ENCODE data around the gene TCF4. TPM values are rescaled to one million over a fixed set of nuclear protein-coding genes. Genes with fewer than 3 reads are reported as not detected.

The TCF4 gene
- total and polyA plus RNA-seq, 2 donors: 46.3 to 464 TPM

GRCh38 chr18:55603775-55604174, 15.8 kb upstream of the TCF4 start:
- DNase-seq (ENCODE audit: extremely low spot score): no peak
- Histone ChIP-seq H3K27ac (ENCODE audit: low read depth) (no peak overlapping the region), H3K4me1 (ENCODE audit: insufficient read depth) (no peaks in the 10 kb centered on the region), H3K4me3 (ENCODE audit: low read depth, low read length) (no peak overlapping the region), H3K36me3 (ENCODE audit: insufficient read depth) (no peaks in the 10 kb centered on the region)
- WGBS: 93% methylated on average over 5 of the region's 5 CpGs

- H3K4me1 ChIP-seq (ENCODE audit: insufficient read depth): no peaks in the 10 kb centered on the region
- H3K27ac ChIP-seq (ENCODE audit: low read depth): no peak overlapping the region
- no peak overlapping the region for H3K4me3 ChIP-seq (ENCODE audit: low read depth, low read length)
- 96% methylated on average over 2 of the region's 2 CpGs for WGBS
- no peaks in the 10 kb centered on the region for H3K36me3 ChIP-seq (ENCODE audit: insufficient read depth)
- no peak for DNase-seq (ENCODE audit: extremely low spot score)
Measured at GRCh38 chr18:55593888-55594287, 5.9 kb upstream of the TCF4 start.

GRCh38 chr18:55592572-55592971, 4.6 kb upstream of the TCF4 start:
- Histone ChIP-seq H3K4me3 (ENCODE audit: low read depth, low read length) (no peak overlapping the region), H3K4me1 (ENCODE audit: insufficient read depth) (no peaks in the 10 kb centered on the region), H3K36me3 (ENCODE audit: insufficient read depth) (no peaks in the 10 kb centered on the region), H3K27ac (ENCODE audit: low read depth) (no peak overlapping the region)
- WGBS: 79% methylated on average over 4 of the region's 4 CpGs
- DNase-seq (ENCODE audit: extremely low spot score): no peak

GRCh38 chr18:55592106-55592505, 4.1 kb upstream of the TCF4 start:
- H3K4me1 ChIP-seq (ENCODE audit: insufficient read depth): no peaks in the 10 kb centered on the region
- no peak overlapping the region for H3K4me3 ChIP-seq (ENCODE audit: low read depth, low read length)
- no peaks in the 10 kb centered on the region for H3K36me3 ChIP-seq (ENCODE audit: insufficient read depth)
- H3K27ac ChIP-seq (ENCODE audit: low read depth): no peak overlapping the region
- no peak for DNase-seq (ENCODE audit: extremely low spot score)
- 82% methylated on average over 1 of the region's 1 CpG for WGBS

- H3K27ac ChIP-seq (ENCODE audit: low read depth): no peak overlapping the region
- peak; percentile 89 for DNase-seq (ENCODE audit: extremely low spot score)
- no peaks in the 10 kb centered on the region for H3K4me1 ChIP-seq (ENCODE audit: insufficient read depth)
- 2% methylated on average over 37 of the region's 37 CpGs for WGBS
- H3K36me3 ChIP-seq (ENCODE audit: insufficient read depth): no peaks in the 10 kb centered on the region
- H3K4me3 ChIP-seq (ENCODE audit: low read depth, low read length): peak overlapping the region; percentile 96
Measured at GRCh38 chr18:55589625-55590291, 1.8 kb upstream of the TCF4 start.

GRCh38 chr18:55588870-55589595, 1.0 kb upstream of the TCF4 start:
- Histone ChIP-seq H3K27ac (ENCODE audit: low read depth) (no peak overlapping the region), H3K36me3 (ENCODE audit: insufficient read depth) (no peaks in the 10 kb centered on the region), H3K4me1 (ENCODE audit: insufficient read depth) (no peaks in the 10 kb centered on the region), H3K4me3 (ENCODE audit: low read depth, low read length) (peak overlapping the region; percentile 96)
- no peak for DNase-seq (ENCODE audit: extremely low spot score)
- WGBS: 1% methylated on average over 12 of the region's 12 CpGs

- H3K27ac ChIP-seq (ENCODE audit: low read depth): peak overlapping the region; percentile 84
- no peak for DNase-seq (ENCODE audit: extremely low spot score)
- H3K4me1 ChIP-seq (ENCODE audit: insufficient read depth): no peaks in the 10 kb centered on the region
- under 1% methylated on average over 60 of the region's 63 CpGs for WGBS
- peak overlapping the region; percentile 96 for H3K4me3 ChIP-seq (ENCODE audit: low read depth, low read length)
- no peaks in the 10 kb centered on the region for H3K36me3 ChIP-seq (ENCODE audit: insufficient read depth)
Measured at GRCh38 chr18:55587418-55588110, 428 bp downstream of the TCF4 start.

- H3K27ac ChIP-seq (ENCODE audit: low read depth): peak overlapping the region; percentile 59
- peak overlapping the region; percentile 96 for H3K4me3 ChIP-seq (ENCODE audit: low read depth, low read length)
- DNase-seq (ENCODE audit: extremely low spot score): no peak
- WGBS: 24% methylated on average over 11 of the region's 11 CpGs
- H3K4me1 ChIP-seq (ENCODE audit: insufficient read depth): no peaks in the 10 kb centered on the region
- no peaks in the 10 kb centered on the region for H3K36me3 ChIP-seq (ENCODE audit: insufficient read depth)
Measured at GRCh38 chr18:55585920-55586561, 2.0 kb downstream of the TCF4 start.

GRCh38 chr18:55585065-55585919, 2.7 kb downstream of the TCF4 start:
- H3K4me3 ChIP-seq (ENCODE audit: low read depth, low read length): peak overlapping the region; percentile 96
- no peaks in the 10 kb centered on the region for H3K4me1 ChIP-seq (ENCODE audit: insufficient read depth)
- no peak for DNase-seq (ENCODE audit: extremely low spot score)
- 22% methylated on average over 5 of the region's 5 CpGs for WGBS
- H3K27ac ChIP-seq (ENCODE audit: low read depth): peak overlapping the region; percentile 59
- H3K36me3 ChIP-seq (ENCODE audit: insufficient read depth): no peaks in the 10 kb centered on the region

GRCh38 chr18:55584201-55584600, 3.8 kb downstream of the TCF4 start:
- Histone ChIP-seq H3K36me3 (ENCODE audit: insufficient read depth) (no peaks in the 10 kb centered on the region), H3K27ac (ENCODE audit: low read depth) (no peak overlapping the region), H3K4me1 (ENCODE audit: insufficient read depth) (no peaks in the 10 kb centered on the region), H3K4me3 (ENCODE audit: low read depth, low read length) (no peak overlapping the region)
- DNase-seq (ENCODE audit: extremely low spot score): no peak
- 46% methylated on average over 2 of the region's 2 CpGs for WGBS

GRCh38 chr18:55582325-55582724, 5.7 kb downstream of the TCF4 start:
- no peaks in the 10 kb centered on the region for H3K36me3 ChIP-seq (ENCODE audit: insufficient read depth)
- no peaks in the 10 kb centered on the region for H3K4me1 ChIP-seq (ENCODE audit: insufficient read depth)
- no peak overlapping the region for H3K4me3 ChIP-seq (ENCODE audit: low read depth, low read length)
- no peak overlapping the region for H3K27ac ChIP-seq (ENCODE audit: low read depth)
- no peak for DNase-seq (ENCODE audit: extremely low spot score)
- WGBS: 60% methylated on average over 1 of the region's 1 CpG

- no peak overlapping the region for H3K27ac ChIP-seq (ENCODE audit: low read depth)
- no peak overlapping the region for H3K4me3 ChIP-seq (ENCODE audit: low read depth, low read length)
- WGBS: 36% methylated on average over 4 of the region's 4 CpGs
- H3K4me1 ChIP-seq (ENCODE audit: insufficient read depth): no peaks in the 10 kb centered on the region
- no peak for DNase-seq (ENCODE audit: extremely low spot score)
- H3K36me3 ChIP-seq (ENCODE audit: insufficient read depth): no peaks in the 10 kb centered on the region
Measured at GRCh38 chr18:55579501-55580270, 8.3 kb downstream of the TCF4 start.
